ENCODE results near the gene ZCWPW2.

ZCWPW2 gene

GRCh38 chr3:28376424-28376823 is 27.9 kb downstream of the ZCWPW2 start:
- no peak for DNase-seq (ENCODE audit: low read depth)

GRCh38 chr3:28386049-28386448 is 37.5 kb downstream of the ZCWPW2 start:
- DNase-seq (ENCODE audit: low read depth), result no peak

GRCh38 chr3:28388978-28389377 is 40.5 kb downstream of the ZCWPW2 start:
- no peak for DNase-seq (ENCODE audit: low read depth)

- DNase-seq (ENCODE audit: low read depth), result no peak
Observed at GRCh38 chr3:28399206-28399605, 50.7 kb downstream of the ZCWPW2 start.

GRCh38 chr3:28406241-28406640 is 57.7 kb downstream of the ZCWPW2 start:
- DNase-seq (ENCODE audit: low read depth), result no peak

- no peak for DNase-seq (ENCODE audit: low read depth)
Observed at GRCh38 chr3:28449398-28449797, 100.9 kb downstream of the ZCWPW2 start.

GRCh38 chr3:28462866-28463265 is 114.3 kb downstream of the ZCWPW2 start:
- no peak for DNase-seq (ENCODE audit: low read depth)

GRCh38 chr3:28467414-28467813 is 118.9 kb downstream of the ZCWPW2 start:
- DNase-seq (ENCODE audit: low read depth), result no peak

GRCh38 chr3:28476194-28476593 is 127.7 kb downstream of the ZCWPW2 start:
- DNase-seq (ENCODE audit: low read depth), result no peak

GRCh38 chr3:28476764-28477163 is 128.2 kb downstream of the ZCWPW2 start:
- no peak for DNase-seq (ENCODE audit: low read depth)

- no peak for DNase-seq (ENCODE audit: low read depth)
Observed at GRCh38 chr3:28485164-28485563, 136.6 kb downstream of the ZCWPW2 start.

GRCh38 chr3:28495301-28495700 is 146.8 kb downstream of the ZCWPW2 start:
- no peak for DNase-seq (ENCODE audit: low read depth)

GRCh38 chr3:28502397-28502937 is 153.9 kb downstream of the ZCWPW2 start:
- DNase-seq (ENCODE audit: low read depth), result no peak

GRCh38 chr3:28504976-28505375 is 156.5 kb downstream of the ZCWPW2 start:
- DNase-seq (ENCODE audit: low read depth), result no peak

- DNase-seq (ENCODE audit: low read depth), result no peak
Observed at GRCh38 chr3:28521663-28522062, 173.1 kb downstream of the ZCWPW2 start.

- DNase-seq (ENCODE audit: low read depth), result no peak
Observed at GRCh38 chr3:28542351-28542750, 193.8 kb downstream of the ZCWPW2 start.

GRCh38 chr3:28544236-28544635 is 195.7 kb downstream of the ZCWPW2 start:
- no peak for DNase-seq (ENCODE audit: low read depth)

- no peak for DNase-seq (ENCODE audit: low read depth)
Observed at GRCh38 chr3:28544831-28545230, 196.3 kb downstream of the ZCWPW2 start.

- no peak for DNase-seq (ENCODE audit: low read depth)
Observed at GRCh38 chr3:28547677-28548076, 199.2 kb downstream of the ZCWPW2 start.

GRCh38 chr3:28553175-28553574 is 204.7 kb downstream of the ZCWPW2 start:
- no peak for DNase-seq (ENCODE audit: low read depth)

- no peak for DNase-seq (ENCODE audit: low read depth)
Observed at GRCh38 chr3:28556195-28556594, 207.7 kb downstream of the ZCWPW2 start.

GRCh38 chr3:28564211-28564610 is 215.7 kb downstream of the ZCWPW2 start:
- DNase-seq (ENCODE audit: low read depth), result no peak

- no peak for DNase-seq (ENCODE audit: low read depth)
Observed at GRCh38 chr3:28569357-28569756, 220.8 kb downstream of the ZCWPW2 start.

GRCh38 chr3:28574036-28574435 is 225.5 kb downstream of the ZCWPW2 start:
- DNase-seq (ENCODE audit: low read depth), result no peak

Measured in activated T-cell treated with anti-CD3 and anti-CD28 coated beads for 48 hours (primary cell).